Psoas muscle (tissue), 8 donors: ENCODE measurements around the gene FYTTD1. TPM values are rescaled to one million over a fixed set of nuclear protein-coding genes. Genes with fewer than 3 reads are reported as not detected.

Source experiments
- ATAC-seq, 4 donors: fragments of 200-7000 bp; cut with Tn5 transposase; one replicate each; pipeline ENCODE4 v1.9.1; 2020; ENCODE audit warnings: moderate library complexity in 3 of 4, mild to moderate bottlenecking in 2 of 4
- DNase-seq, 2 donors: peaks; one replicate each; pipeline ENCODE4 v3.0.0-alpha.2; 2020
- H3K27ac ChIP-seq: fragments of 200-600 bp; one replicate; pipeline ENCODE4 v1.8.0; 2022
- H3K27me3 ChIP-seq, 3 donors: fragments of 200-600 bp in 1 of 3; one replicate each; pipeline versions ENCODE4 v1.6.1 to v1.8.0; 2013 to 2022; ENCODE audit warnings: low read length in 2 of 3, mild to moderate bottlenecking in 2 of 3, moderate library complexity in 1 of 3; ENCODE audit not compliant: insufficient read depth in 3 of 3
- H3K36me3 ChIP-seq, 2 donors: fragments of 200-600 bp in 1 of 2; one replicate each; pipeline versions ENCODE4 v1.6.1 to v1.8.0; 2013 to 2022; ENCODE audit warnings: low read depth in 1 of 2, mild to moderate bottlenecking in 1 of 2, moderate library complexity in 1 of 2; ENCODE audit not compliant: insufficient read depth in 1 of 2
- H3K4me1 ChIP-seq: fragments of 200-600 bp; one replicate; pipeline ENCODE4 v1.8.0; 2022
- H3K4me3 ChIP-seq: fragments of 200-600 bp; one replicate; pipeline ENCODE4 v1.8.0; 2022; ENCODE audit warnings: mild to moderate bottlenecking
- H3K9me3 ChIP-seq: fragments of 200-600 bp; one replicate; pipeline ENCODE4 v1.8.0; 2022
- CTCF ChIP-seq: fragments of 200-600 bp; IDR thresholded peaks from one replicate; pipeline ENCODE4 v1.8.0; 2022; ENCODE audit warnings: antibody characterized with exemption
- WGBS, 3 donors: extraction: QIAGEN DNeasy Blood & Tissue Kit; methylation state at CpG; one replicate each; pipeline versions ENCODE4 v1.1.6 to v1.1.7; 2013; 5-methylcytosine and 5-hydroxymethylcytosine counted together
- intact Hi-C, 2 donors: fragments of 100-400 bp; cut with DNase I; formaldehyde crosslinking; loops; one replicate each; pipeline versions ENCODE4 v1.11.0 to v1.14.2; 2022
- polyA plus RNA-seq, 3 donors: library from polyadenylated mRNA; stranded (reverse); fragments of 200-250 nt; gene quantifications; one replicate each; pipeline ENCODE4 v1.2.3, GENCODE V29; 2013
- total RNA-seq, 4 donors: library from RNA; stranded (reverse); fragmentation: NEBNext Ultra II Directional in 2 of 4; extraction: Animal tissue kit (Norgen Biotek cat#: 25700) in 2 of 4; gene quantifications; one replicate each; pipeline versions ENCODE4 v1.2.1 to v1.2.4, GENCODE V29; 2021 to 2023
- donor health status: healthy with polysubstance abuse.
- donor health status: DM: no; HTN: no; CAD: no; lungs with moderate emphysema.
- donor health status: Bipolar disorder and iron deficiency.
- donor health status: healthy.
- donor health status: DM: yes; HTN: yes; CAD: no.
- donor health status: DM: no; HTN: no; CAD: no.
- donor health status: DM: no; HTN: no; CAD: no.
- donor health status: DM: yes; HTN: yes; CAD: no.

Gene FYTTD1
- total and polyA plus RNA-seq, 7 donors: 15.2 to 232 (median 143) TPM

GRCh38 chr3:197742787-197743186 lies 6.9 kb upstream of the FYTTD1 start:
- 76 to 93% (median 85%) methylated on average over 3 of the region's 3 CpGs for WGBS, 3 donors
- no peak for TF ChIP-seq CTCF
- Histone ChIP-seq H3K9me3 (no peaks in the 10 kb centered on the region), H3K27ac (no peak overlapping the region), H3K27me3 (no peaks in the 10 kb centered on the region), H3K4me3 (no peak overlapping the region), H3K4me1 (peaks cover 34% of the 10 kb centered on the region), H3K36me3 (no peaks in the 10 kb centered on the region)
- DNase-seq (no peak), ATAC-seq (no peak)
- intact Hi-C loops: no loop called here

- Histone ChIP-seq H3K27ac (peak overlapping the region; percentile 99), H3K4me3 (peak overlapping the region; percentile 26), H3K36me3 (no peaks in the 10 kb centered on the region), H3K9me3 (no peaks in the 10 kb centered on the region), H3K4me1 (peaks cover 29% of the 10 kb centered on the region), H3K27me3 (no peaks in the 10 kb centered on the region)
- DNase-seq (no peak), ATAC-seq (no peak)
- intact Hi-C loops: no loop called here
- TF ChIP-seq CTCF: no peak
- WGBS, 3 donors: 45 to 64% (median 46%) methylated on average over 3 of the region's 3 CpGs
These were observed 3.5 kb upstream of the FYTTD1 start for GRCh38 chr3:197746209-197746608.

- ATAC-seq (no peak), DNase-seq (no peak)
- Histone ChIP-seq H3K27me3 (no peaks in the 10 kb centered on the region), H3K9me3 (no peaks in the 10 kb centered on the region), H3K4me1 (peaks cover 32% of the 10 kb centered on the region), H3K4me3 (peak overlapping the region; percentile 26), H3K36me3 (no peaks in the 10 kb centered on the region), H3K27ac (peak overlapping the region; percentile 99)
- 22 to 51% (median 23%) methylated on average over 4 of the region's 4 CpGs for WGBS, 3 donors
- intact Hi-C loops: no loop called here
- no peak for TF ChIP-seq CTCF
These were observed 2.9 kb upstream of the FYTTD1 start for GRCh38 chr3:197746801-197747237.

GRCh38 chr3:197748597-197749314 lies 927 bp upstream of the FYTTD1 start:
- Histone ChIP-seq H3K4me1 (peaks cover 48% of the 10 kb centered on the region), H3K27ac (peak overlapping the region; percentile 99), H3K27me3 (no peaks in the 10 kb centered on the region), H3K4me3 (peak overlapping the region; percentile 92), H3K9me3 (no peaks in the 10 kb centered on the region), H3K36me3 (no peaks in the 10 kb centered on the region)
- no peak for DNase-seq
- peak; percentile 29 to 58 (median 37) for ATAC-seq
- 10 to 20% (median 11%) methylated on average over 12 of the region's 12 CpGs for WGBS, 3 donors
- intact Hi-C loops: loop anchor here (1.0 to 2.0 kb wide), 2 partner anchors 35 to 36 kb away; no protein-coding TSS in a partner anchor
- no peak for TF ChIP-seq CTCF

GRCh38 chr3:197749315-197749600 lies 425 bp upstream of the FYTTD1 start:
- DNase-seq (no peak), ATAC-seq (peak; percentile 42 to 57 (median 47))
- TF ChIP-seq CTCF: no peak
- Histone ChIP-seq H3K4me1 (peaks cover 51% of the 10 kb centered on the region), H3K4me3 (peak overlapping the region; percentile 92), H3K9me3 (no peaks in the 10 kb centered on the region), H3K27ac (peak overlapping the region; percentile 99), H3K27me3 (no peaks in the 10 kb centered on the region), H3K36me3 (no peaks in the 10 kb centered on the region)
- intact Hi-C loops: loop anchor here in 1 of 2 donors (2.0 kb wide), 1 partner anchor 36 kb away; no protein-coding TSS in a partner anchor
- WGBS, 3 donors: 0 to 1% (median 0%) methylated on average over 17 to 18 of the region's 18 CpGs
